IgD-negative memory B cell (primary cell): ENCODE results near the gene MAF. TPM values are rescaled to one million over a fixed set of nuclear protein-coding genes. Genes with fewer than 3 reads are reported as not detected.

ENCODE experiments used
- H3K27ac Mint-ChIP-seq, 3 donors: one replicate each; pipeline ENCODE4 v1.8.0; 2020 to 2022; ENCODE audit warnings: mild to moderate bottlenecking in 3 of 3, mixed read lengths in 3 of 3, moderate library complexity in 1 of 3
- H3K27me3 Mint-ChIP-seq: one replicate; pipeline ENCODE4 v1.8.0; 2021; ENCODE audit warnings: mixed read lengths
- H3K36me3 Mint-ChIP-seq: one replicate; pipeline ENCODE4 v1.8.0; 2020; ENCODE audit warnings: mild to moderate bottlenecking, mixed read lengths
- H3K4me1 Mint-ChIP-seq, 3 donors: one replicate each; pipeline ENCODE4 v1.8.0; 2020 to 2022; ENCODE audit warnings: mixed read lengths in 3 of 3, mild to moderate bottlenecking in 1 of 3
- H3K4me3 Mint-ChIP-seq, 4 donors: one replicate each; pipeline ENCODE4 v1.8.0; 2020 to 2022; ENCODE audit warnings: mild to moderate bottlenecking in 4 of 4, mixed read lengths in 4 of 4, moderate library complexity in 3 of 4
- H3K9me3 Mint-ChIP-seq, 3 donors: one replicate each; pipeline ENCODE4 v1.8.0; 2020 to 2021; ENCODE audit warnings: mixed read lengths in 3 of 3, mild to moderate bottlenecking in 1 of 3
- polyA plus RNA-seq: library from polyadenylated mRNA; unstranded; fragments of 300-500 nt; fragmentation: Illumina TruSeq; gene quantifications from one replicate; pipeline ENCODE4 v1.2.3, GENCODE V29; 2021

The MAF gene
- polyA plus RNA-seq, 1 donor from 2014 or later = not detected

- peaks cover 6% of the 10 kb centered on the region for H3K27me3 Mint-ChIP-seq
- H3K9me3 Mint-ChIP-seq = peaks cover 4 to 7% (median 7%) of the 10 kb centered on the region in 3 donors
- no peak overlapping the region for H3K4me3 Mint-ChIP-seq
- no peaks in the 10 kb centered on the region for H3K36me3 Mint-ChIP-seq
- H3K27ac Mint-ChIP-seq = no peak overlapping the region
- no peaks in the 10 kb centered on the region for H3K4me1 Mint-ChIP-seq
Observed at GRCh38 chr16:79560923-79561322, 39.6 kb downstream of the MAF start.

GRCh38 chr16:79560318-79560717 is 40.2 kb downstream of the MAF start:
- Mint-ChIP-seq H3K9me3 (peaks cover 4 to 9% (median 7%) of the 10 kb centered on the region in 3 donors), H3K36me3 (no peaks in the 10 kb centered on the region), H3K27me3 (peaks cover 5% of the 10 kb centered on the region), H3K27ac (no peak overlapping the region), H3K4me3 (no peak overlapping the region), H3K4me1 (no peaks in the 10 kb centered on the region)

- no peak overlapping the region for H3K4me3 Mint-ChIP-seq
- peaks cover 4 to 9% (median 7%) of the 10 kb centered on the region in 3 donors for H3K9me3 Mint-ChIP-seq
- H3K27ac Mint-ChIP-seq = no peak overlapping the region
- no peaks in the 10 kb centered on the region for H3K36me3 Mint-ChIP-seq
- peaks cover 5% of the 10 kb centered on the region for H3K27me3 Mint-ChIP-seq
- H3K4me1 Mint-ChIP-seq = no peaks in the 10 kb centered on the region
Observed at GRCh38 chr16:79559532-79559931, 41.0 kb downstream of the MAF start.

- no peak overlapping the region for H3K27ac Mint-ChIP-seq
- H3K36me3 Mint-ChIP-seq = no peaks in the 10 kb centered on the region
Observed at GRCh38 chr16:79557421-79557820, 43.1 kb downstream of the MAF start.

GRCh38 chr16:79554912-79555311 is 45.6 kb downstream of the MAF start:
- Mint-ChIP-seq H3K9me3 (peaks cover 4 to 12% (median 7%) of the 10 kb centered on the region in 3 donors), H3K27me3 (peaks cover 9% of the 10 kb centered on the region), H3K4me3 (no peak overlapping the region), H3K27ac (no peak overlapping the region), H3K36me3 (no peaks in the 10 kb centered on the region), H3K4me1 (no peaks in the 10 kb centered on the region)

More at GRCh38 chr16:79557421-79557820, 43.1 kb downstream of the MAF start:
- H3K4me3 Mint-ChIP-seq = no peak overlapping the region
- peaks cover 4 to 12% (median 7%) of the 10 kb centered on the region in 3 donors for H3K9me3 Mint-ChIP-seq
- no peaks in the 10 kb centered on the region for H3K4me1 Mint-ChIP-seq
- H3K27me3 Mint-ChIP-seq = peaks cover 6% of the 10 kb centered on the region

GRCh38 chr16:79550373-79550772 is 50.2 kb downstream of the MAF start:
- Mint-ChIP-seq H3K36me3 (no peaks in the 10 kb centered on the region), H3K4me1 (no peaks in the 10 kb centered on the region), H3K27me3 (peaks cover 6% of the 10 kb centered on the region), H3K4me3 (no peak overlapping the region), H3K9me3 (peaks cover 0 to 4% (median 0%) of the 10 kb centered on the region in 3 donors), H3K27ac (no peak overlapping the region)

GRCh38 chr16:79547085-79547484 is 53.5 kb downstream of the MAF start:
- Mint-ChIP-seq H3K4me1 (no peaks in the 10 kb centered on the region), H3K27me3 (peaks cover 4% of the 10 kb centered on the region)

More at GRCh38 chr16:79547085-79547484, 53.5 kb downstream of the MAF start:
- Mint-ChIP-seq H3K4me3 (no peak overlapping the region), H3K27ac (no peak overlapping the region), H3K36me3 (no peaks in the 10 kb centered on the region), H3K9me3 (no peaks in the 10 kb centered on the region)
